Ishikawa (cell line): ENCODE data around the gene FBXO47.

Source experiments
- EP300 ChIP-seq: IDR thresholded peaks from 2 replicates; pipeline ENCODE4 v1.6.1; 2012; ENCODE audit warnings: borderline replicate concordance
- FOXM1 ChIP-seq: IDR thresholded peaks from 2 replicates; pipeline ENCODE4 v1.6.1; 2012; ENCODE audit warnings: low read depth, borderline replicate concordance
- MAX ChIP-seq: IDR thresholded peaks from 2 replicates; pipeline ENCODE4 v1.6.1; 2012
- NFIC ChIP-seq: IDR thresholded peaks from 2 replicates; pipeline ENCODE4 v1.6.1; 2012
- TAF1 ChIP-seq: IDR thresholded peaks from 2 replicates; pipeline ENCODE4 v1.6.1; 2012; ENCODE audit warnings: low read depth, mild to moderate bottlenecking
- TEAD4 ChIP-seq: IDR thresholded peaks from 2 replicates; pipeline ENCODE4 v1.6.1; 2012
- YY1 ChIP-seq: IDR thresholded peaks from 2 replicates; pipeline ENCODE4 v1.6.1; 2012; ENCODE audit warnings: low read depth
- TF ChIP-seq, protein P1 (sequence below): IDR thresholded peaks from 2 replicates; pipeline ENCODE4 v1.6.1; 2012; ENCODE audit warnings: low read depth, mild to moderate bottlenecking

DNA sequence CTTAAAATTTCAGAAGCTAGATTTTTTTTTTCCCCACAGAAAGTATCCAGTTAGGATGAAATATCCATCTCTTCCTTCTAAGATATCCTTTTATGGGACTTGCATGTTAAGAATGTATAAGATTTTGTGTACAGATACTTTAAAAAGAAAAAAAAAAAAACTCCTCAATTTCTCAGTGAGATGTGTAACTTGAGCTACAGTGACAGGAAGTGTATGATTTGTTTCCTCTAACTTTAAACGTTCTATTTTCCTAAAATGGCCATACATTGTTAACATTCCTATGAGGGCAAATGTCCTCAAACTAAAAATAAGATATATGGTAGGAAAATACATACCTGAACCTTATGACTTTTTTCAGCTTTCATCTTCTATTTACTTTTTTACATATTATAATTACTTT is 8.9 kb downstream of the FBXO47 start:
- TF ChIP-seq, protein P1, sequence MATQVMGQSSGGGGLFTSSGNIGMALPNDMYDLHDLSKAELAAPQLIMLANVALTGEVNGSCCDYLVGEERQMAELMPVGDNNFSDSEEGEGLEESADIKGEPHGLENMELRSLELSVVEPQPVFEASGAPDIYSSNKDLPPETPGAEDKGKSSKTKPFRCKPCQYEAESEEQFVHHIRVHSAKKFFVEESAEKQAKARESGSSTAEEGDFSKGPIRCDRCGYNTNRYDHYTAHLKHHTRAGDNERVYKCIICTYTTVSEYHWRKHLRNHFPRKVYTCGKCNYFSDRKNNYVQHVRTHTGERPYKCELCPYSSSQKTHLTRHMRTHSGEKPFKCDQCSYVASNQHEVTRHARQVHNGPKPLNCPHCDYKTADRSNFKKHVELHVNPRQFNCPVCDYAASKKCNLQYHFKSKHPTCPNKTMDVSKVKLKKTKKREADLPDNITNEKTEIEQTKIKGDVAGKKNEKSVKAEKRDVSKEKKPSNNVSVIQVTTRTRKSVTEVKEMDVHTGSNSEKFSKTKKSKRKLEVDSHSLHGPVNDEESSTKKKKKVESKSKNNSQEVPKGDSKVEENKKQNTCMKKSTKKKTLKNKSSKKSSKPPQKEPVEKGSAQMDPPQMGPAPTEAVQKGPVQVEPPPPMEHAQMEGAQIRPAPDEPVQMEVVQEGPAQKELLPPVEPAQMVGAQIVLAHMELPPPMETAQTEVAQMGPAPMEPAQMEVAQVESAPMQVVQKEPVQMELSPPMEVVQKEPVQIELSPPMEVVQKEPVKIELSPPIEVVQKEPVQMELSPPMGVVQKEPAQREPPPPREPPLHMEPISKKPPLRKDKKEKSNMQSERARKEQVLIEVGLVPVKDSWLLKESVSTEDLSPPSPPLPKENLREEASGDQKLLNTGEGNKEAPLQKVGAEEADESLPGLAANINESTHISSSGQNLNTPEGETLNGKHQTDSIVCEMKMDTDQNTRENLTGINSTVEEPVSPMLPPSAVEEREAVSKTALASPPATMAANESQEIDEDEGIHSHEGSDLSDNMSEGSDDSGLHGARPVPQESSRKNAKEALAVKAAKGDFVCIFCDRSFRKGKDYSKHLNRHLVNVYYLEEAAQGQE = no peak
- no peak for TF ChIP-seq MAX
- TF ChIP-seq TEAD4 = no peak
- TF ChIP-seq TAF1 = no peak
- no peak for TF ChIP-seq EP300
- no peak for TF ChIP-seq NFIC
- no peak for TF ChIP-seq FOXM1
- no peak for TF ChIP-seq YY1
